Mesenchymal stem cell (in vitro differentiated cells and primary cell): Measurements from ENCODE around the gene COL24A1.

Source experiments
- DNase-seq: peaks from one replicate; pipeline ENCODE4 v3.0.0-alpha.2; 2013
- H2AFZ ChIP-seq: one replicate; pipeline ENCODE4 v1.6.1; 2013; ENCODE audit warnings: low read depth, mild to moderate bottlenecking, control low read depth, inconsistent platforms, low read length, moderate library complexity
- H2AK5ac ChIP-seq: 2 replicates; pipeline ENCODE4 v1.6.1; 2013; ENCODE audit warnings: low read length, moderate library complexity, mild to moderate bottlenecking, inconsistent platforms; ENCODE audit not compliant: severe bottlenecking
- H2BK120ac ChIP-seq: one replicate; pipeline ENCODE4 v1.6.1; 2013; ENCODE audit warnings: low read depth, mild to moderate bottlenecking, inconsistent platforms, low read length, moderate library complexity
- H2BK12ac ChIP-seq, 2 experiments: one replicate each; pipeline ENCODE4 v1.6.1; 2013; ENCODE audit warnings: inconsistent platforms in 2 of 2, low read length in 2 of 2, mild to moderate bottlenecking in 2 of 2, moderate library complexity in 2 of 2, control low read depth in 1 of 2
- H2BK15ac ChIP-seq: one replicate; pipeline ENCODE4 v1.6.1; 2013; ENCODE audit warnings: mild to moderate bottlenecking, low read depth, inconsistent platforms; ENCODE audit not compliant: poor library complexity, severe bottlenecking
- H2BK5ac ChIP-seq: 2 replicates; pipeline ENCODE4 v1.6.1; 2013; ENCODE audit warnings: low read depth, mild to moderate bottlenecking, low read length, control low read depth, inconsistent platforms; ENCODE audit not compliant: poor library complexity, severe bottlenecking
- H3K14ac ChIP-seq, 2 experiments: one replicate each; pipeline ENCODE4 v1.6.1; 2013; ENCODE audit warnings: inconsistent platforms in 2 of 2, low read length in 2 of 2, control low read depth in 1 of 2, mild to moderate bottlenecking in 1 of 2, moderate library complexity in 1 of 2
- H3K18ac ChIP-seq, 2 experiments: one replicate each; pipeline ENCODE4 v1.6.1; 2013; ENCODE audit warnings: inconsistent platforms in 2 of 2, low read length in 2 of 2, control low read depth in 1 of 2, low read depth in 1 of 2, mild to moderate bottlenecking in 1 of 2
- H3K23ac ChIP-seq, 2 experiments: one replicate each; pipeline ENCODE4 v1.6.1; 2013; ENCODE audit warnings: inconsistent platforms in 2 of 2, low read length in 2 of 2, mild to moderate bottlenecking in 2 of 2, moderate library complexity in 2 of 2, control low read depth in 1 of 2
- H3K27ac ChIP-seq: 2 replicates; pipeline ENCODE4 v1.5.1; 2013; ENCODE audit warnings: mild to moderate bottlenecking, moderate library complexity, low read length, control low read depth, inconsistent platforms; ENCODE audit not compliant: poor library complexity, severe bottlenecking
- H3K27me3 ChIP-seq, 2 experiments: 2 replicates each; pipeline versions ENCODE4 v1.6.1 to v1.7.0; 2013; ENCODE audit warnings: low read length in 2 of 2, mild to moderate bottlenecking in 2 of 2, moderate library complexity in 2 of 2, control low read depth in 1 of 2, inconsistent platforms in 1 of 2; ENCODE audit not compliant: control insufficient read depth in 1 of 2, insufficient read depth in 1 of 2
- H3K36me3 ChIP-seq, 2 experiments: 2 replicates each; pipeline versions ENCODE4 v1.6.1 to v1.7.0; 2013; ENCODE audit warnings: low read length in 2 of 2, control low read depth in 1 of 2, inconsistent platforms in 1 of 2, low read depth in 1 of 2, mild to moderate bottlenecking in 1 of 2; ENCODE audit not compliant: insufficient read depth in 2 of 2, control insufficient read depth in 1 of 2
- H3K4ac ChIP-seq, 2 experiments: one replicate each; pipeline ENCODE4 v1.6.1; 2013; ENCODE audit warnings: inconsistent platforms in 2 of 2, low read length in 2 of 2, mild to moderate bottlenecking in 2 of 2, moderate library complexity in 2 of 2, control low read depth in 1 of 2, low read depth in 1 of 2
- H3K4me1 ChIP-seq: 2 replicates; pipeline ENCODE4 v1.6.1; 2013; ENCODE audit warnings: low read depth, low read length, control low read depth; ENCODE audit not compliant: control insufficient read depth, insufficient read depth
- H3K4me2 ChIP-seq: 2 replicates; pipeline ENCODE4 v1.6.1; 2013; ENCODE audit warnings: low read length, mild to moderate bottlenecking, inconsistent platforms; ENCODE audit not compliant: poor library complexity, severe bottlenecking
- H3K4me3 ChIP-seq, 2 experiments: 2 replicates each; pipeline versions ENCODE4 v1.5.1 to v1.7.0; 2013; ENCODE audit warnings: low read length in 2 of 2, mild to moderate bottlenecking in 2 of 2, control low read depth in 1 of 2, low read depth in 1 of 2; ENCODE audit not compliant: insufficient read depth in 1 of 2
- H3K79me1 ChIP-seq: replicated peaks from 2 replicates; pipeline ENCODE4 v1.6.1; 2013; ENCODE audit warnings: mild to moderate bottlenecking, control low read depth, low read length, inconsistent platforms; ENCODE audit not compliant: poor library complexity, severe bottlenecking
- H3K9ac ChIP-seq: 2 replicates; pipeline ENCODE4 v1.7.0; 2013; ENCODE audit warnings: mild to moderate bottlenecking, low read length, moderate library complexity
- H3K9me3 ChIP-seq: 2 replicates; pipeline ENCODE4 v1.7.0; 2013; ENCODE audit warnings: mild to moderate bottlenecking, low read length; ENCODE audit not compliant: control insufficient read depth
- H4K8ac ChIP-seq: one replicate; pipeline ENCODE4 v1.6.1; 2013; ENCODE audit warnings: inconsistent platforms, mild to moderate bottlenecking, low read length, moderate library complexity
- H4K91ac ChIP-seq: one replicate; pipeline ENCODE4 v1.6.1; 2013; ENCODE audit warnings: mild to moderate bottlenecking, low read length, inconsistent platforms
- WGBS: methylation state at CpG from one replicate; pipeline ENCODE4 v1.1.7; 2013; ENCODE audit warnings: mixed read lengths; 5-methylcytosine and 5-hydroxymethylcytosine counted together

The COL24A1 gene

GRCh38 chr1:85934516-85934915 is 222.1 kb downstream of the COL24A1 start:
- Histone ChIP-seq H2BK12ac (no peak overlapping the region), H2BK120ac (no peak overlapping the region), H3K14ac (no peak overlapping the region), H3K4me3 (no peak overlapping the region), H3K27me3 (no peaks in the 10 kb centered on the region), H2BK15ac (no peak overlapping the region), H3K79me1 (no peaks in the 10 kb centered on the region), H4K8ac (no peak overlapping the region), H3K4me1 (no peaks in the 10 kb centered on the region), H3K18ac (no peak overlapping the region), H3K23ac (no peak overlapping the region), H2BK5ac (no peak overlapping the region), H3K4ac (no peak overlapping the region), H3K9me3 (no peaks in the 10 kb centered on the region), H4K91ac (no peak overlapping the region), H3K9ac (no peak overlapping the region), H3K36me3 (no peaks in the 10 kb centered on the region), H3K4me2 (no peak overlapping the region), H2AK5ac (no peak overlapping the region), H2AFZ (no peak overlapping the region), H3K27ac (no peak overlapping the region)
- peak; percentile 73 for DNase-seq

GRCh38 chr1:85933961-85934360 is 222.6 kb downstream of the COL24A1 start:
- no peaks in the 10 kb centered on the region for H3K27me3 ChIP-seq
- no peak overlapping the region for H3K27ac ChIP-seq
- no peak overlapping the region for H3K4me3 ChIP-seq
- no peak overlapping the region for H3K4me2 ChIP-seq
- H3K14ac ChIP-seq, result no peak overlapping the region
- H3K23ac ChIP-seq, result no peak overlapping the region
- H3K4ac ChIP-seq, result no peak overlapping the region
- no peak overlapping the region for H2BK120ac ChIP-seq
- no peak overlapping the region for H2BK5ac ChIP-seq
- peak; percentile 23 for DNase-seq
- H3K4me1 ChIP-seq, result no peaks in the 10 kb centered on the region
- no peak overlapping the region for H3K18ac ChIP-seq
- no peaks in the 10 kb centered on the region for H3K9me3 ChIP-seq
- no peak overlapping the region for H2BK12ac ChIP-seq
- no peak overlapping the region for H3K9ac ChIP-seq
- no peaks in the 10 kb centered on the region for H3K36me3 ChIP-seq
- H2AK5ac ChIP-seq, result no peak overlapping the region
- H2AFZ ChIP-seq, result no peak overlapping the region
- no peaks in the 10 kb centered on the region for H3K79me1 ChIP-seq
- H4K8ac ChIP-seq, result no peak overlapping the region
- no peak overlapping the region for H2BK15ac ChIP-seq
- no peak overlapping the region for H4K91ac ChIP-seq

GRCh38 chr1:85911742-85912141 is 244.8 kb downstream of the COL24A1 start:
- Histone ChIP-seq H4K91ac (no peak overlapping the region), H3K14ac (no peak overlapping the region), H3K36me3 (no peaks in the 10 kb centered on the region), H3K23ac (no peak overlapping the region), H3K9me3 (no peaks in the 10 kb centered on the region), H3K4me3 (no peak overlapping the region), H3K79me1 (no peaks in the 10 kb centered on the region), H3K4ac (no peak overlapping the region), H3K9ac (no peak overlapping the region), H4K8ac (no peak overlapping the region), H2BK5ac (no peak overlapping the region), H2BK12ac (no peak overlapping the region), H3K4me2 (no peak overlapping the region), H3K18ac (no peak overlapping the region), H2AFZ (no peak overlapping the region), H3K27me3 (no peaks in the 10 kb centered on the region), H3K27ac (no peak overlapping the region), H2BK120ac (no peak overlapping the region), H3K4me1 (no peaks in the 10 kb centered on the region), H2AK5ac (no peak overlapping the region), H2BK15ac (no peak overlapping the region)
- peak; percentile 23 for DNase-seq
- 88% methylated on average over 1 of the region's 3 CpGs for WGBS

- Histone ChIP-seq H3K14ac (no peak overlapping the region), H3K4me3 (no peak overlapping the region), H3K4ac (no peak overlapping the region)
These were observed 255.7 kb downstream of the COL24A1 start for GRCh38 chr1:85900921-85901320.

More at GRCh38 chr1:85900921-85901320, 255.7 kb downstream of the COL24A1 start:
- no peak overlapping the region for H2BK120ac ChIP-seq
- H2BK12ac ChIP-seq, result no peak overlapping the region
- H3K27me3 ChIP-seq, result no peaks in the 10 kb centered on the region
- H3K9me3 ChIP-seq, result peaks cover 12% of the 10 kb centered on the region
- H3K23ac ChIP-seq, result no peak overlapping the region
- H3K79me1 ChIP-seq, result no peaks in the 10 kb centered on the region
- H4K91ac ChIP-seq, result no peak overlapping the region
- H2BK15ac ChIP-seq, result no peak overlapping the region
- no peak overlapping the region for H3K18ac ChIP-seq
- H2AK5ac ChIP-seq, result no peak overlapping the region
- no peak for DNase-seq
- no peak overlapping the region for H3K9ac ChIP-seq
- no peak overlapping the region for H3K4me2 ChIP-seq
- no peak overlapping the region for H2AFZ ChIP-seq
- H3K4me1 ChIP-seq, result no peaks in the 10 kb centered on the region
- H3K27ac ChIP-seq, result no peak overlapping the region
- H4K8ac ChIP-seq, result no peak overlapping the region
- no peak overlapping the region for H2BK5ac ChIP-seq
- H3K36me3 ChIP-seq, result no peaks in the 10 kb centered on the region
